ENCODE results near the gene ZNF282.

Gene ZNF282

GRCh38 chr7:149195180-149196150, at the start of gene ZNF282:
ZNF282 (plus strand) TSS chr7:149195546; CDS start chr7:149195590, 44 bp downstream.
- peak; percentile 75 for DNase-seq

- DNase-seq, result peak; percentile 90
Observed at GRCh38 chr7:149147072-149147751, 48.1 kb upstream of the ZNF282 start, which contains the start of gene ZNF398. ZNF398 (plus strand) TSS chr7:149147453; CDS start chr7:149147743, 290 bp downstream.

- peak; percentile 74 for DNase-seq
Observed at GRCh38 chr7:149147752-149148653, 47.3 kb upstream of the ZNF282 start.

GRCh38 chr7:149150981-149151380, 44.4 kb upstream of the ZNF282 start:
- no peak for DNase-seq

GRCh38 chr7:149153346-149153745, 42.0 kb upstream of the ZNF282 start:
- no peak for DNase-seq

- no peak for DNase-seq
Observed at GRCh38 chr7:149154056-149154455, 41.3 kb upstream of the ZNF282 start.

- no peak for DNase-seq
Observed at GRCh38 chr7:149156898-149157297, 38.4 kb upstream of the ZNF282 start.

GRCh38 chr7:149161241-149161848, 34.0 kb upstream of the ZNF282 start:
- no peak for DNase-seq

- no peak for DNase-seq
Observed at GRCh38 chr7:149166142-149166541, 29.2 kb upstream of the ZNF282 start.

- DNase-seq, result no peak
Observed at GRCh38 chr7:149166630-149167352, 28.6 kb upstream of the ZNF282 start.

- no peak for DNase-seq
Observed at GRCh38 chr7:149171892-149172533, 23.3 kb upstream of the ZNF282 start.

- no peak for DNase-seq
Observed at GRCh38 chr7:149172534-149172920, 22.8 kb upstream of the ZNF282 start.

- DNase-seq, result no peak
Observed at GRCh38 chr7:149175150-149175549, 20.2 kb upstream of the ZNF282 start.

- no peak for DNase-seq
Observed at GRCh38 chr7:149179241-149179640, 16.1 kb upstream of the ZNF282 start.

- no peak for DNase-seq
Observed at GRCh38 chr7:149180722-149181449, 14.5 kb upstream of the ZNF282 start.

- no peak for DNase-seq
Observed at GRCh38 chr7:149181450-149181790, 13.9 kb upstream of the ZNF282 start.

GRCh38 chr7:149184274-149184673, 11.1 kb upstream of the ZNF282 start:
- DNase-seq, result no peak

GRCh38 chr7:149188213-149188612, 7.1 kb upstream of the ZNF282 start:
- DNase-seq, result no peak

- no peak for DNase-seq
Observed at GRCh38 chr7:149188637-149189259, 6.6 kb upstream of the ZNF282 start.

GRCh38 chr7:149191851-149192250, 3.5 kb upstream of the ZNF282 start:
- DNase-seq, result no peak

Data from CD4-positive, alpha-beta T cell treated with Interleukin-17A for 4 hours (primary cell).